Activated T-cell treated with anti-CD3 and anti-CD28 coated beads for 4 hours (primary cell): Measurements from ENCODE around the gene RRP1.

ENCODE experiments used
- DNase-seq: peaks from one replicate; pipeline ENCODE4 v3.0.0-alpha.2; 2020

RRP1 gene

GRCh38 chr21:43803558-43804300, 14.4 kb downstream of the RRP1 start:
- DNase-seq = no peak

- DNase-seq = no peak
Observed at GRCh38 chr21:43805275-43805800, 16.0 kb downstream of the RRP1 start.

- no peak for DNase-seq
Observed at GRCh38 chr21:43806017-43806710, 16.8 kb downstream of the RRP1 start.

DNA sequence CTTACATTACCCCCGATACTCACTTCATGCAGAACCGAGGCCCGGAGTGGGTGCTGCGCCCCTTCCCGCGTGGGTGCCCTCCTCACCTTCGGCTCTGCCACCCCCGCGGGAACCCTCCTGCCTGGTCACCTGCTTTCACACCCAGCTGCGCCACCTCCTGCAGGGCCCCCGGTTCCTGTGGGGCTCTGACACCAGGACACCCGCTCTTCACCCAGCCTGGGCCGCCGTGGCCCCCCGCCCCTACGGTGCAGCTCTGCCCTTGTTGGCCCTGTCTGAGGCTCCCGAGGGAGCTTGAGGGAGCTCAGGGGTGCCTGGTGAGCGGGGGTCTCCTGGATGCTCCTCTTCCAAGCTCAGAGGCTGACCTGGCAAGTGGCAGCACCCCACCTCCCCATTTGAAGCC, 19.0 kb downstream of the RRP1 start:
- DNase-seq = no peak

DNA sequence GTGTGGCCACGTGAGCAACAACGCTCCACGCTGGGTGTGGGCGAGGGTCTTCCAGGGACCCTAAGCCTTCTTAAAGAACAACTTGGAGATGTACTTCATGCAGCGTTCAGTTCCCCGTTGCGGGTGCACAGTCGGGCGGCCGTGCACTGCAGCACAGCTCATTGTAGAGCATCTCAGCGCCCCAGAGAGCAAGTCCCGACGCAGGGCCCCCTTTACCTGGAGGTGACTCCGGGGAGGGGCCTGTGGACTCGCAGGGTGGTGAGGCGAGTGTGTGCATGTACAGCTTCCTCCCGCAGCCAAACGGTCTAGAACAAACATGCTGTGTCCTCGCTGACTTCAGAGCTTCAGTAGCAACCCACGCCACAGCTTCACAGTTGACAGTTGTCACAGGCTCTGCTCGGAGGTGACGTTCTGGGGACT, 19.5 kb downstream of the RRP1 start:
- no peak for DNase-seq

DNA sequence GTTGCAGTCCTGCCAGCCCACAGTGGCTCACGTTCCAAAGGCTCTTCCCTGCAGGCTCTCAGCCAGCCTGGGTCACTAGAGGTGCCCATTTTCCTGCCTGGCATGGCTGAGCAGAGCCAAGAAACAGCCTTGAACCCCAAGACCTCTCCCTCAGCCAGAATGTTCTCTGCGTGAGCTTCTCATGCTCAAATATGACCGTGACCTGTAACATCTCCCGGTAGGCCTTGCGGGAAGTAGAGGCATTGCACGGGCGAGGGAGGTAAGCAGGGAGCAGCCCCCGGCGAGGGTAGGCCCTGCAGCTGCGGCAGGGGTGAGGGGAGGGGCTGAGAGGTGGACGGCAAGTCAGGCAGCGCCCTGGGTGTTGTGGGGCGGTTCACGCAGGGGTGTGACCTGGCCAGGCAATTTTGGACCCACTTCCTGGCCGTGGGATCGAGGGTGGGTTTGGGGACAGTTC, 20.0 kb downstream of the RRP1 start:
- no peak for DNase-seq

- DNase-seq = no peak
Observed at GRCh38 chr21:43809853-43810504, 20.6 kb downstream of the RRP1 start.

- DNase-seq = peak; percentile 91
Observed at GRCh38 chr21:43810505-43811261, 21.3 kb downstream of the RRP1 start.

DNA sequence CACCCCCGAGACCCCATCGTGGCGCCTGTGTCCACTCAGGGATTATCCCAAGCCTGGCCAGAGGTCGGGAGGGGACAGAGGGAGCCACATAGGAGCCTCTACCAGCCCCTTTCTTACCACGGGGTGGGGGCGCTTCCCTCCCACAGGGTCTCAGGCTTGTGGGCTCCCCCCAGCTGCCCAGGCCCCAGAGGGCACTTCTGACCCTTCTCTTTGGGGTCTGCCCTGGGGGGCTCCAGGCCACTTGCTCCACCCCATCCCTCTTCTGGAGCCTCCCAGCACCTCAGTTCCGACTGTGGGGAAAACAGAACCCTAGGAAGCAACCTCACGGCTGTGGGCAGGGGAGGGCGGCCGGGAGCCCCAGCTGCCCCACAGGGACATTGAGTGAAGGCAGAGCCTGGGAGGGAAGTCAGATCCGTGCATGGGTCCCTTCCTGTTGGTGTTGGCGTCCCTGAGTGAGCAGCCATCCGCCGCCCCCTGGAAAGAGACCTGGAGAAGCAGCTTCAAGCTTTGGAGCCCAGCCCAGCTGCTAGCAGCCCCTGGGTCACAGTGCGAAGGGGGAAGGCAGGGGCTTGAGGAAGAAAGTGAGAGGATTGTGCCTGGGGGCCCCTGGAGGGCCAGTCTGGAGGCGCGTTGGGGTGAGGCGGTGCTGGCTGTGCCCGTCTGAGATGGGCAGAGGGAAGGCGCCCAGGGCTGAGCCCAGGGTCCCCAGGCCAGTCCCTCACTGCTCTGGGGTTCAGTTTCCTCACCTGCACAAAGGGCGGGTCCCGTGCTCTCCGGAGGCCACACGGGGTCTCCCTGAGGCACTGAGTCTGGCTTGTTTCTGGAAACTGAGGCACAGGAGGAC, 22.1 kb downstream of the RRP1 start:
- no peak for DNase-seq

GRCh38 chr21:43812139-43812821, 22.9 kb downstream of the RRP1 start:
- DNase-seq = no peak

DNA sequence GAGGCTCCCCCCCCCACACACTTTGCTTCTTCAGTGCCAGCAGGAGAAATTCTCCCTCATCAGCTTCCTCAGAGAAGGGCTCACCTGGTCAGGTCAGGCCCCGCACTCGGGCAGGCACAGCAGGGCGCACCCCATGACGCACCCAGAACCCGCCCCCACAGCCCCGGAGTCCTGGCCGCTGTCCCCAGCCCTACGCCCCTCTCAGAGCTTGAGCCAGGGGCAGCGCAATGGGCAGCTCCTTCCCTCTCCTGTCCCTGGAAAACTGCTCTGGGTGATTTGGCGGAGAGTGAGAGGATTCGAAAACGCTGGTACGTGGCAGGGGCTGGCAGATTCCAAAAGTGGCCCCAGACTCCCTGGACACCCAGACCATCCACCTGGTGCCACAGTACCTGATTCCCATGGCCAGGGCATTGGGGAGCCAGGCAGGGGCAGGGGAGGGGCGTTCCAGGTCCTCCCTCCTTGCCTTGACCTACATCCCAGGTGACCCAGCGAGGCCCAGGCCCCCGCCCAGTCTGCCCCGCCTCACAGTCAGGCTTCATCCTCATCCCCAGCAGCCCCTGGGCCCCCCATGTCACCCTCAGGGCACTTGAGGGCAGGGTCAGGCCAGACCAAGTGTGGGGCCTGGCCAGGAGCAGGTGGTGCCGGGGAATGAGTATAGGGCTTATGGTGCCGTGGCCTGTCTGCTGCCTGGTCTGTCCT, 23.7 kb downstream of the RRP1 start:
- DNase-seq = no peak

DNA sequence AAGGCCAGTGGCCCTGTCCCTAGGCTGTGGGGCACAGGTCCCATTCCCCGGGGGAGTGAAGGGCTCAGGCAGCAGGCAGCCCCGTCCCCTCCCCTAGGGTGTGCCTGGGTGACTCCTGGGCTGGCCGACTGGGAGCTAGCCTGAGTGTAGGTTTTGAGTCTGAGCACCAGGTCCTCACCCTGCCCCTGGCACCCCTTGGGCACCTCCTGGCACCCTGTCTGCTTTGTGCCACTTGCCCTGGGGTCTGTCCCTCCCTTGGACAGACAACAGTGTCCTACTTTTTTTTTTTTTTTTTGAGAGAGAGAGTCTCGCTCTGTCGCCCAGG, 24.2 kb downstream of the RRP1 start:
- no peak for DNase-seq

DNA sequence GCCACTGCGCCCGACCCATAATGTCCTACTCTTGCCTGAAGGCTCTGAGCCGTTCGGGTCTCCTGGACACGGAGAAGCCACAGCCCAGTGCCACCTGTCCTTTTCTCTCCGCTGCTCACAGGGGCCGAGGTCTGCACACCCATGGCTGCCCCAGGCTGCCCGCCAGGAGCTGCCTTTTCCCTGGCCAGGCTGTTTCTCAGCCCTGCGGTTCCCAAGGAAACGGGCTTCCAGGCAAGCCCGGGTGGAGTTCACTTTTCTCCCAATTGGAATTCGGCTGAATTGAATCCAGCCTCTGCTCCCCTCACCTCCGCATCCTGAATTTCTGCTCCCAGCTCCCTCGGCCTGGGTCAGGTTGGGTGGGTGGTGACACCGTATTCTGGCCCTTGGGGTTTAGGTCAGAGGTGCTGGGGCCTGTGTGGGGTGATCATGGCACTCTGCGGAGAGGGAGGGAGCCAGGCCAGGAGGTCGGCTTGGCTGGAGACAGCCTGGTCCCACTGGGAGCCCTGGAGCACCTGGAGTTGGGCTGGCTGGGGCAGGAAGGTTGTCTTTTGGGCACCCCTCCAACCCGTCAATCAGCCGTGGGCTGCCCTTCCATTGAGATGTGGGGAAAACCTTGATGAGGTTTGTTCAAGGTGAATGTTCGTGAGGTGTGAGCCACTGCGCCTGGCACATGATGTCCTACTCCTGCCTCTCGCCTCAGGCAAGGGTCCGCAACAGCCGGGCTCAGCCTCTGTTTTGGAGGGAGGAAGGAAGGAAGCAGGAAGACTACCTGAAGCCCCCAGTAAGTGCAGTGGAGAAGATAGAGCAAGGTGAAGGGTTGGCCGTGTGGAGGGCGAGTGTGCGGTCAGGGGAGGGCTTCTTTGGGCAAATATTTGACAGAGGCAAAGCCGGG, 25.1 kb downstream of the RRP1 start:
- no peak for DNase-seq

- no peak for DNase-seq
Observed at GRCh38 chr21:43815107-43815613, 25.8 kb downstream of the RRP1 start.

DNA sequence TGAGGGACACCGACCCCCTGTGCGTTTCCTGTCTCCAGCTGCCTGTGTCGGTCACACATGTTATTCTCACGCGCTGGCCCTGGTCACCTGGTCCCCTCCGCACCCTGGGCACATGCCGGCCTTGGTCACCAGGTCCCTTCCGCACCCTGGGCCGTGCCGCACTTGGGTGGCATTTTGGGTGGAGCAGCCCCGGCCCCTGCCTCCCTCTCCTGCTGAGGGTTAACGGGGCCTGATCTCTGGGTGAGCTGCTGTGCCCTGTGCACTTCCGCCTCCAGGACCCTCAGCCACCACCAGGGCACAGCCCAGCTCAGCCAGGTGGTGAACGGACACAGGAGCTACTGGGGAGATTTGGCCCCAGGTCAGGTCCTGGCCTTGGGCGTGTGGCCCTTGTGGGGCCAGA, 26.6 kb downstream of the RRP1 start:
- no peak for DNase-seq

- no peak for DNase-seq
Observed at GRCh38 chr21:43816611-43817071, 27.3 kb downstream of the RRP1 start.

- no peak for DNase-seq
Observed at GRCh38 chr21:43817157-43818086, 28.0 kb downstream of the RRP1 start.

DNA sequence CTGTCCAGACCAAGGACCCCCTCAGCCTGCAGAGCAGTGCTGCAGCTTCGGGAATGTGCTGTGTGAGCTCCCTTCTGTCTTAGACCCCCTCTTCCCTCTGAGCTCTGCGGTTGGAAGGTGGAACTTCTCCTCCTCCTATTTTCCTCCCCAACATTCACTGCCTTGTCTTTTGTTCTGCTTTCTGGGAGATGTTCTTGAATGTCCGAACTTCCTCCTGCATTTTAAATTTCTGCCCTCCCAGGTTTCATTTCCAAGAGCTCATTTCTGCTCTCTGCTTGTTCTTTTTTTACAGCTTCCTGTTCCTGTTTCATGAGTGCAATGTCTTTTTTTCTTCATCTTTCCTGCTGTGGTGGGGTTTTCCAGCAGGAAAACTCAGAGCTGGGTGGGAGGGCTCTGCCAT, 29.3 kb downstream of the RRP1 start:
- DNase-seq = no peak
